Sciatic nerve (tissue), 2 donors: ENCODE results near the gene MIF. TPM values are rescaled to one million over a fixed set of nuclear protein-coding genes. Genes with fewer than 3 reads are reported as not detected.
"Not testable (repeated sequence)": the region's sequence is repeated elsewhere in the genome, so short reads cannot be mapped to it uniquely, and the experiment has no call there.

Experiments
- ATAC-seq: fragments of 200-7000 bp; cut with Tn5 transposase; one replicate; pipeline ENCODE4 v1.9.1; 2020; ENCODE audit warnings: mild to moderate bottlenecking, moderate library complexity
- DNase-seq: peaks from one replicate; pipeline ENCODE4 v3.0.0-alpha.2; 2020; ENCODE audit warnings: low spot score
- intact Hi-C: fragments of 100-400 bp; cut with DNase I; formaldehyde crosslinking; loops from one replicate; pipeline ENCODE4 v1.14.2; 2022
- total RNA-seq: library from RNA; stranded (reverse); fragmentation: NEBNext Ultra II Directional; extraction: Animal tissue kit (Norgen Biotek cat#: 25700); gene quantifications from one replicate; pipeline ENCODE4 v1.2.1, GENCODE V29; 2021
- donor health status: DM: no; HTN: no; CAD: no.
- donor health status: DM: no; HTN: no; CAD: no.

MIF gene
- 229 TPM for total RNA-seq

- intact Hi-C loops: no loop called here
- DNase-seq (peak; percentile 97), ATAC-seq (peak; percentile 95)
These were observed at the start of gene MIF for GRCh38 chr22:23893945-23894709. TSS of gene MIF (plus strand) at chr22:23894383. CDS start at chr22:23894475, 92 bp downstream.

- ATAC-seq (no peak), DNase-seq (no peak)
- intact Hi-C loops: loop anchor here (5.0 kb wide), 1 partner anchor 77 kb away; the partner anchor contains the start of gene CHCHD10
These were observed 49.4 kb upstream of the MIF start for GRCh38 chr22:23844739-23845202.

- intact Hi-C loops: loop anchor here (5.0 kb wide), 1 partner anchor 78 kb away; the partner anchor contains the start of gene CHCHD10
These were observed 48.7 kb upstream of the MIF start for GRCh38 chr22:23845265-23846080.

GRCh38 chr22:23846081-23846469, 48.1 kb upstream of the MIF start:
- intact Hi-C loops: loop anchor here (5.0 kb wide), 1 partner anchor 79 kb away; the partner anchor contains the start of gene CHCHD10
- ATAC-seq (no peak), DNase-seq (no peak)

More at GRCh38 chr22:23845265-23846080, 48.7 kb upstream of the MIF start:
- ATAC-seq (no peak), DNase-seq (no peak)

GRCh38 chr22:23847310-23847920, 46.8 kb upstream of the MIF start:
- intact Hi-C loops: loop anchor here (5.0 kb wide), 1 partner anchor 80 kb away; the partner anchor contains the start of gene CHCHD10
- ATAC-seq: no peak
- DNase-seq: no peak

GRCh38 chr22:23847991-23848864, 46.0 kb upstream of the MIF start:
- ATAC-seq: no peak
- no peak for DNase-seq
- intact Hi-C loops: loop anchor here (5.0 kb wide), 1 partner anchor 81 kb away; the partner anchor contains the start of gene CHCHD10

GRCh38 chr22:23849009-23850006, 44.9 kb upstream of the MIF start:
- intact Hi-C loops: loop anchor here (5.0 kb wide), 1 partner anchor 82 kb away; the partner anchor contains the start of gene CHCHD10
- DNase-seq: peak; percentile 92
- ATAC-seq: peak; percentile 76

- ATAC-seq: no peak
- intact Hi-C loops: no loop called here
- DNase-seq: no peak
These were observed 44.0 kb upstream of the MIF start for GRCh38 chr22:23850136-23850611.

- intact Hi-C loops: no loop called here
- ATAC-seq: peak; percentile 69
- DNase-seq: no peak
These were observed 37.2 kb upstream of the MIF start for GRCh38 chr22:23856721-23857605.

GRCh38 chr22:23857606-23858483, 36.3 kb upstream of the MIF start, which contains the start of gene SLC2A11:
TSS of gene SLC2A11 (plus strand) at chr22:23857875. CDS start at chr22:23858000, 125 bp downstream.
- intact Hi-C loops: no loop called here
- DNase-seq (peak; percentile 98), ATAC-seq (peak; percentile 98)

- intact Hi-C loops: no loop called here
- ATAC-seq (no peak), DNase-seq (no peak)
These were observed 35.7 kb upstream of the MIF start for GRCh38 chr22:23858484-23858815.

- no peak for DNase-seq
- ATAC-seq: no peak
- intact Hi-C loops: no loop called here
These were observed 35.0 kb upstream of the MIF start for GRCh38 chr22:23859201-23859600.

- intact Hi-C loops, ATAC-seq, DNase-seq: not testable (repeated sequence)
These were observed 34.0 kb upstream of the MIF start for GRCh38 chr22:23860187-23860586.

- DNase-seq (no peak), ATAC-seq (no peak)
- intact Hi-C loops: no loop called here
These were observed 32.1 kb upstream of the MIF start for GRCh38 chr22:23862103-23862502.
